ENCODE data around the gene KRTAP1-1. TPM values are rescaled to one million over a fixed set of nuclear protein-coding genes. Genes with fewer than 3 reads are reported as not detected.

The KRTAP1-1 gene
- total and polyA plus RNA-seq, 2 donors (not counting 1 experiment from before 2014, with no cell fraction given): not detected

- H3K4me3 ChIP-seq (ENCODE audit: control extremely low read depth in 1 of 5, extremely low read depth in 1 of 5, insufficient read depth in 1 of 5, low read depth in 2 of 5, low read length in 4 of 5): no peak overlapping the region
- H4K20me1 ChIP-seq (ENCODE audit: control insufficient read depth, insufficient read depth, low read length, poor library complexity, severe bottlenecking): no peaks in the 10 kb centered on the region
- no peak overlapping the region for H3K9ac ChIP-seq (ENCODE audit: low read length)
- H3K79me2 ChIP-seq (ENCODE audit: control insufficient read depth, insufficient read depth, low read length): no peaks in the 10 kb centered on the region
- Mint-ChIP-seq H3K9me3 (ENCODE audit: insufficient read depth) (no peaks in the 10 kb centered on the region), H3K4me1 (no peaks in the 10 kb centered on the region), H3K27me3 (peaks cover 19% of the 10 kb centered on the region), H3K4me3 (no peak overlapping the region), H3K27ac (no peak overlapping the region)
- H2AFZ ChIP-seq (ENCODE audit: insufficient read depth, low read depth, low read length, poor library complexity, severe bottlenecking): no peak overlapping the region
- no peak for ATAC-seq (ENCODE audit: low read depth)
- peaks cover 0 to 3% (median 0%) of the 10 kb centered on the region in 4 experiments for H3K27me3 ChIP-seq (replicated peaks in 1 of 4; ENCODE audit: control extremely low read depth in 1 of 4, control insufficient read depth in 3 of 4, insufficient read depth in 4 of 4, low read length in 3 of 4)
- no peak overlapping the region for H3K27ac ChIP-seq (ENCODE audit: low read length in 2 of 2)
- no peak overlapping the region for H3K4me2 ChIP-seq (replicated peaks; ENCODE audit: low read depth, low read length, poor library complexity, severe bottlenecking)
- no peaks in the 10 kb centered on the region for H3K9me3 ChIP-seq (ENCODE audit: control extremely low read depth in 1 of 3, control insufficient read depth in 2 of 3, insufficient read depth in 1 of 3, low read length in 2 of 3)
- H3K36me3 ChIP-seq (replicated peaks in 1 of 2; ENCODE audit: control extremely low read depth in 1 of 2, control insufficient read depth in 1 of 2, extremely low read depth in 1 of 2, insufficient read depth in 2 of 2, low read length in 1 of 2): no peaks in the 10 kb centered on the region
- H3K4me1 ChIP-seq (ENCODE audit: control insufficient read depth in 2 of 2, insufficient read depth in 2 of 2, low read length in 2 of 2): no peaks in the 10 kb centered on the region
- TF ChIP-seq, protein P1, sequence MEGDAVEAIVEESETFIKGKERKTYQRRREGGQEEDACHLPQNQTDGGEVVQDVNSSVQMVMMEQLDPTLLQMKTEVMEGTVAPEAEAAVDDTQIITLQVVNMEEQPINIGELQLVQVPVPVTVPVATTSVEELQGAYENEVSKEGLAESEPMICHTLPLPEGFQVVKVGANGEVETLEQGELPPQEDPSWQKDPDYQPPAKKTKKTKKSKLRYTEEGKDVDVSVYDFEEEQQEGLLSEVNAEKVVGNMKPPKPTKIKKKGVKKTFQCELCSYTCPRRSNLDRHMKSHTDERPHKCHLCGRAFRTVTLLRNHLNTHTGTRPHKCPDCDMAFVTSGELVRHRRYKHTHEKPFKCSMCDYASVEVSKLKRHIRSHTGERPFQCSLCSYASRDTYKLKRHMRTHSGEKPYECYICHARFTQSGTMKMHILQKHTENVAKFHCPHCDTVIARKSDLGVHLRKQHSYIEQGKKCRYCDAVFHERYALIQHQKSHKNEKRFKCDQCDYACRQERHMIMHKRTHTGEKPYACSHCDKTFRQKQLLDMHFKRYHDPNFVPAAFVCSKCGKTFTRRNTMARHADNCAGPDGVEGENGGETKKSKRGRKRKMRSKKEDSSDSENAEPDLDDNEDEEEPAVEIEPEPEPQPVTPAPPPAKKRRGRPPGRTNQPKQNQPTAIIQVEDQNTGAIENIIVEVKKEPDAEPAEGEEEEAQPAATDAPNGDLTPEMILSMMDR (IDR thresholded peaks at IDR 0.05): no peak
- TF ChIP-seq EZH2 (IDR thresholded peaks at IDR 0.05; ENCODE audit: borderline replicate concordance, insufficient read depth, low read depth, low read length, poor library complexity, severe bottlenecking): no peak
- intact Hi-C loops (cut with micrococcal nuclease): no loop called here
- ChIA-PET POLR2A (no interaction called here), CTCF (interaction anchor here (1.4 kb wide), 1 partner anchor 108 kb away, joined by 3 read pairs; no protein-coding TSS in a partner anchor)
- 91% methylated on average over 5 of the region's 5 CpGs for WGBS (ENCODE audit: insufficient coverage)
- no peak for DNase-seq
Measured at GRCh38 chr17:41071606-41072360, 30.5 kb upstream of the KRTAP1-1 start.

DNA sequence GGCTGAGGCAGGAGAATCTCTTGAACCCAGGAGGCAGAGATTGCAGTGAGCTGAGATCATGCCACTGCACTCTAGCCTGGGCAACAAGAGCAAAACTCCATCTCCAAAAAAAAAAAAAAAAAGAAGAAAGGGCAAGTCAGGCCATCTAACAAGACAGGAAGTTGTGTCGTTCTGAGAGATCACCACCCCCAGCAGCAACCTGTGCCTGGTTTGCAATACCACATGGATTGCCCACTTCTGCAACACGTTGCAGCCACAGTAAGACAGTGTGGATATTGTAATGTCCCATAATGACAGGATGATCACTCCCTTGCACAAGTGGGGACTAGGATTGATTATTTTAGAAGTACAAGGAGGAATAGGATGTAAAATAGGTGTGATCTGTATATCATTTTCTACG is 27.8 kb upstream of the KRTAP1-1 start:
- whole genome bisulfite sequencing (ENCODE audit: insufficient coverage): 100% methylated on average over 1 of the region's 3 CpGs
- no peaks in the 10 kb centered on the region for H3K79me2 ChIP-seq (ENCODE audit: control insufficient read depth, insufficient read depth, low read length)
- Mint-ChIP-seq H3K4me1 (no peaks in the 10 kb centered on the region), H3K4me3 (no peak overlapping the region), H3K27me3 (peaks cover 12% of the 10 kb centered on the region), H3K9me3 (ENCODE audit: insufficient read depth) (no peaks in the 10 kb centered on the region), H3K27ac (no peak overlapping the region)
- no peak for ATAC-seq (ENCODE audit: low read depth)
- no peaks in the 10 kb centered on the region for H3K9me3 ChIP-seq (ENCODE audit: control extremely low read depth in 1 of 3, control insufficient read depth in 2 of 3, insufficient read depth in 1 of 3, low read length in 2 of 3)
- TF ChIP-seq, protein P1 (IDR thresholded peaks at IDR 0.05): no peak
- TF ChIP-seq EZH2 (IDR thresholded peaks at IDR 0.05; ENCODE audit: borderline replicate concordance, insufficient read depth, low read depth, low read length, poor library complexity, severe bottlenecking): no peak
- H3K4me1 ChIP-seq (ENCODE audit: control insufficient read depth in 2 of 2, insufficient read depth in 2 of 2, low read length in 2 of 2): no peaks in the 10 kb centered on the region
- H2AFZ ChIP-seq (ENCODE audit: insufficient read depth, low read depth, low read length, poor library complexity, severe bottlenecking): no peak overlapping the region
- no peaks in the 10 kb centered on the region for H3K27me3 ChIP-seq (replicated peaks in 1 of 4; ENCODE audit: control extremely low read depth in 1 of 4, control insufficient read depth in 3 of 4, insufficient read depth in 4 of 4, low read length in 3 of 4)
- no peak overlapping the region for H3K4me2 ChIP-seq (replicated peaks; ENCODE audit: low read depth, low read length, poor library complexity, severe bottlenecking)
- no peaks in the 10 kb centered on the region for H3K36me3 ChIP-seq (replicated peaks in 1 of 2; ENCODE audit: control extremely low read depth in 1 of 2, control insufficient read depth in 1 of 2, extremely low read depth in 1 of 2, insufficient read depth in 2 of 2, low read length in 1 of 2)
- H3K4me3 ChIP-seq (ENCODE audit: control extremely low read depth in 1 of 5, extremely low read depth in 1 of 5, insufficient read depth in 1 of 5, low read depth in 2 of 5, low read length in 4 of 5): no peak overlapping the region
- no peaks in the 10 kb centered on the region for H4K20me1 ChIP-seq (ENCODE audit: control insufficient read depth, insufficient read depth, low read length, poor library complexity, severe bottlenecking)
- no peak overlapping the region for H3K9ac ChIP-seq (ENCODE audit: low read length)
- intact Hi-C loops (cut with micrococcal nuclease): no loop called here
- no peak for DNase-seq
- CTCF ChIA-PET: no interaction called here
- no peak overlapping the region for H3K27ac ChIP-seq (ENCODE audit: low read length in 2 of 2)
- POLR2A ChIA-PET: no interaction called here

All from B cell (primary cell).